Measurements from ENCODE around the gene CLIC4.

GRCh38 chr1:24890887-24891286 lies 145.6 kb downstream of the CLIC4 start:
- TF ChIP-seq CTCF (IDR thresholded peaks at IDR 0.05) (no peak), POLR2A (IDR thresholded peaks at IDR 0.05) (no peak)
